Germinal center (tissue), 1 donor: Measurements from ENCODE around the gene EPHB6.

ENCODE experiments used
- DNase-seq: peaks from one replicate; pipeline ENCODE4 v3.0.0; 2012; ENCODE audit warnings: mixed read lengths, low spot score

EPHB6 gene, protein sequence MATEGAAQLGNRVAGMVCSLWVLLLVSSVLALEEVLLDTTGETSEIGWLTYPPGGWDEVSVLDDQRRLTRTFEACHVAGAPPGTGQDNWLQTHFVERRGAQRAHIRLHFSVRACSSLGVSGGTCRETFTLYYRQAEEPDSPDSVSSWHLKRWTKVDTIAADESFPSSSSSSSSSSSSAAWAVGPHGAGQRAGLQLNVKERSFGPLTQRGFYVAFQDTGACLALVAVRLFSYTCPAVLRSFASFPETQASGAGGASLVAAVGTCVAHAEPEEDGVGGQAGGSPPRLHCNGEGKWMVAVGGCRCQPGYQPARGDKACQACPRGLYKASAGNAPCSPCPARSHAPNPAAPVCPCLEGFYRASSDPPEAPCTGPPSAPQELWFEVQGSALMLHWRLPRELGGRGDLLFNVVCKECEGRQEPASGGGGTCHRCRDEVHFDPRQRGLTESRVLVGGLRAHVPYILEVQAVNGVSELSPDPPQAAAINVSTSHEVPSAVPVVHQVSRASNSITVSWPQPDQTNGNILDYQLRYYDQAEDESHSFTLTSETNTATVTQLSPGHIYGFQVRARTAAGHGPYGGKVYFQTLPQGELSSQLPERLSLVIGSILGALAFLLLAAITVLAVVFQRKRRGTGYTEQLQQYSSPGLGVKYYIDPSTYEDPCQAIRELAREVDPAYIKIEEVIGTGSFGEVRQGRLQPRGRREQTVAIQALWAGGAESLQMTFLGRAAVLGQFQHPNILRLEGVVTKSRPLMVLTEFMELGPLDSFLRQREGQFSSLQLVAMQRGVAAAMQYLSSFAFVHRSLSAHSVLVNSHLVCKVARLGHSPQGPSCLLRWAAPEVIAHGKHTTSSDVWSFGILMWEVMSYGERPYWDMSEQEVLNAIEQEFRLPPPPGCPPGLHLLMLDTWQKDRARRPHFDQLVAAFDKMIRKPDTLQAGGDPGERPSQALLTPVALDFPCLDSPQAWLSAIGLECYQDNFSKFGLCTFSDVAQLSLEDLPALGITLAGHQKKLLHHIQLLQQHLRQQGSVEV

DNA sequence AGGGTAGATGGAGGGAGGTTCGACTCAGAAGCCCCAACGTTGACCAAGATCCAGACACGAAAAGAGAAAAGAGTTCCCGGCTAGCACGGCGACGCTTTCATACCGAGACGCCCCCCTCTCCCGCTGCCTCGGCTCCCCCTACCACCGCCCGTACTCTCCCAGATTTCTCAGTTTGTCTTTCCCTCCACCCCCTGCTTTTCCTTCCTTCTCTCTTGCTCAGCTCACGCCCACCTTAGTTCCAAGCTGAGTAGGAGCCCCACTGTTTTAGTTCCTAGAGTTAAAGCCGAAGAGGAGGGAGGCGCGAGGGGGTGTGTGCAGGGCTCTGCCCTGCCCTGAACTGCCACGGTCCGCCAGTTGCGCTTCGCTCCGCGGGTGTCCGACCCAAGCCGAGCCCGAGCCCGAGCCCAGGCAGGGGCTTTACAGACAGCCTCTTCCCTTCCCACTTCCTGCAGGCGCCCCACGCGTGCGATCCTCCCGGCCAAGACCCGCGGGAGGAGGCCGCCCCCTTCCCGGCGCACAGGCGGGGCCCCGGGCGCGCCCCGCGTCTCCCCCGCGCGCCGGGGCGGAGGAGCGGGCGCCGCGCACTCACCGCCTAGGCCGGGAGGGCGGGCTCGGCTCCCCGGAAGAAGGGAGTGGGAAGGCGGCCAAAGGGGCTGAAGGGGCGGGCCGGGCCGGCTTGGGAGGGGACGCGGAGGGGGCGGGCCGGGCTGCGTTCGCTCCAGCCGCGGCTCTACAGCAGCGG lies at the start of gene EPHB6:
Gene EPHB6, plus strand, starts transcription at position 705 of the 742 bp plus-strand sequence. CDS start 8,152 bp downstream, outside the sequence.
- DNase-seq: peak; percentile 66

DNA sequence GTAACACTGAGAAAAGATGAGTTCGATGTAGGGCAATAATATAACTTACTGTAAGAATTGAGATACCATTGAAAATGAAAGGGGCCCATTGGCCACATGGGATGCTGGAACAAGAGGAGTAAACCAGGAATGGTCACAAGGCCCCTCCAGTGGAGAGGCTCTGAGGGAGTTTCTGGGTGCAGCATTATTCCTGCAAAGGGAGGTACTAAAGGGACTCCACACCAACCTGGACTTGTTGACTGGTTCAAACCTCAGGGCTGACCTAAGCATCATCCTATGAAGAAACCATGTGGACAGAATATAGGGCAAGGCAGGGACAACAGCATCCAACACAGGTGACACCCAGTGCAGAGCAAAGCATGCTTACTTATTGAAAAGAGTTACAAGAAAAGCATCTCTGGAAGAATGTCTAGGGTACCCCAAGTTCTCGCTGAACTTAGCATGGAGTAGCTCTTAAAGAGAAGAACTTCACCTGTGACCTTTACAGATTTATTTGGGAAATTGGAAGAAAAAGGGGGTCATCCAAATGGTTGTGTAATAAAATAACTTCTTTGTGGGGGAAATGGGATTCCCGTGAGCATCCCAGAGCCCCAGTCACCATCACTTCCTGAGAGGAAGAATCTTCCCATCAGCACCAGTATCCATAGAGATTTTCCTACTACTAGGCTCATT lies 49.4 kb upstream of the EPHB6 start:
- DNase-seq: no peak

DNA sequence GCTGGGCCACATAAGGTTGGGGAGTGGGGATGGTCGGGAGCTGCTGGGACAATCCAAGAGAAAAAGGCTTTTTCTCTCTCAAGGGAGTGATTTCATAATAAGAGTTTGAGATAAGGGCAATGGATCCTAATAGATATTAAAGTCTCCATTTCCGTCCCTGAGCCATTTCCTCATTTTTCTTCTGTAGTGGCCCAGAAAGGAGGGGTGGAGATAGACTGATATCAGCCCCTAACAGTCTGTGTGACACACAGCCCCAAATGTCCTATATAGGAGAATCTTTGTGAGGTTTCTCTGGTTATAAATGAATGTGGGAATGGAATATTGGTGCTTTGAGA lies 48.9 kb upstream of the EPHB6 start:
- no peak for DNase-seq

DNA sequence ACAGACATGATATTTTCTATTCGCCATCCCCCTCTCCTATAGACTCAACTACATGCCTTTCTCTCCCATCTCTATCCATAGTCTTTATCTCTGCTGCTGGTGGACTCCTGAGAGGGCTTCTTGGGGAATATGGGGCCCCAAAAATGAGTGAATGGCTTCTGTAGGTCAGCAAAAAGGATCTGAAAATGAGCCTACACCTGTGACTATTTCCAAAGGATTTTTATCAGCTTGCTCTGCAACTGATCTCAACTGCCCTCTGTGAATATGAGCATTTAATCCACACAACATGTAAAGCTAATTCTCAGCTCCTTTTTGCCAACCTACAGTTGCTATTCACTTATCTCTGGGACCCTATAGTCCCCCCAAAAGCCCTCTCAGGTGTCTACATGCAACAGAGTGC lies 47.9 kb upstream of the EPHB6 start:
- no peak for DNase-seq

DNA sequence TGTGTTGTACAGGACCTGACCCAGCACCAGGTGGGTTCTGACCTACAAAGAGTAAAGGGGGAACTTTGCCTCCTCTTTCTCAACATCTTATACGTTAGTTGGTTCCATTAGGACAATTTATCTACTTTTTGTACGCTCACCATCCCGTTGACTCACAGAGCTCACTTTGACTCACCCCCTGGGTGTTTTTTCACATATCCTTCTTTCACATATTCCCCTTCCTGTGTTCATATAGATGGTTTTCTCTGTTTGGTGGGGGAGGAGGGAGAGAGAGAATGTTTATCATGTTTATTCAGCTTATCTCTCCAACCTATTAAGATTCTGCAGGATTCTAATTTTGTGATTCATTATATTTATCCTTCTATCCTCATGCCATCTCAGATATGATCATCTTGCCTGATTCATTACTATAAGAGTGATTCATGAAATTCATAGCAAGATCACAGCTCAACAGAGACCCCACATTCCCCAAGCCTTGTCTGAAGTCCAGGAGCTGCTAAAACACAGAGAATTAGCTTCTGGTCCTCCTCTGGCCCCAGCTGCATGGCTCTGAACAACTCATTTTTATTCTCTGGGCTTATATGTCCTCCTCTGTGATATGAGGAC lies 46.9 kb upstream of the EPHB6 start:
- DNase-seq: no peak

DNA sequence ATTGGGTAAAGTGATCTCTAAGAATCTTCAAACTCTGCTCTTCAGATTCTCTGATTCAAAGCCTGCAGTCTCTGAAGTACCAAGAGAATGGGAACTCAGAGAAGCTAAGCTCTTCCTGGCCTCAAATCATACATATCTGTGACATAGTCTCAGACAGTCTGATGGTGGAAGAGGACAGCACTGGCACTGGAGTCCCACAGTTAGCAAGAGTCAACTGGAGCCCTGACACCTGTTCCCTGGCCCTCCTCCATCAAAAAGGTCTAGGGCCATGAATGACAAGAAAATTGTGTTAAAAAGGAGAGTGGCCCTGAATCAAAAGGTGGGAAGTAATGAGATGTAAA lies 46.4 kb upstream of the EPHB6 start:
- peak; percentile 20 for DNase-seq

DNA sequence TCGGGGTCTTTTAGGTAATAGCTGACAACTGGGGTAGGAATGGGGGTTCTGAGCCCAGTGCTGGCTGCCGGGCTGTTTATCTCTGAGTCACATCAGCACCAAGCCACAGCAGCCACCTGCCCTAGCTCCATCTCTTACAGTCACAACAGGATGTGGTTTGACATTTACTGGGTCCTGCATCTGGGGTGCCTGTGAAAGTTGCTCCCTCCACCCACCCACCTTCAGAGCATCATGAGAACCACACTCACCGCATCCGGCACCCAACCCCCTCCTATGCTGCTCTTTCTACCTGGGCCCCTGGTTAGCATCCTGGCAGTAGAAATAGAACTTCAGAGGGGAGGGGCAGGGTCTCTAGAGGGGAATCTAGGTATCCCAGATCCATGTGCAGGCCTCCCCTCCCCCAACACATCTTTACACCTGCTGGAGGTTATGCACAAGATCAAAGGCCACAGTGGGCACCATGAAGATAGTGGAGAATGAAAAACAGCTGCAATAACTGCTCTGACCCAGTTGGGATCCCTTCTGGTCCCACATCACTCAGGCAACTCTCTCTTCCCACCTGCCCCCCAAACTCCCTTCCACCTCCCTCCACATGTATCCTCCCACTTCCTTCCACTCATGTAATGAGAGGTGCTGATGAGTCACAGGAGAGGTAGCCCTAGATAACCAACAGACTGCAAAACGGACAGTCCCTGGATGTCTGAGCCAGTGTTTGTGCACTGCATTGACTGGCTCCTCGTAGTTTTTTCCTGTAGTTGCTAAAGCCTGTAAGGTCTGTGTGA lies 45.9 kb upstream of the EPHB6 start:
- peak; percentile 82 for DNase-seq

DNA sequence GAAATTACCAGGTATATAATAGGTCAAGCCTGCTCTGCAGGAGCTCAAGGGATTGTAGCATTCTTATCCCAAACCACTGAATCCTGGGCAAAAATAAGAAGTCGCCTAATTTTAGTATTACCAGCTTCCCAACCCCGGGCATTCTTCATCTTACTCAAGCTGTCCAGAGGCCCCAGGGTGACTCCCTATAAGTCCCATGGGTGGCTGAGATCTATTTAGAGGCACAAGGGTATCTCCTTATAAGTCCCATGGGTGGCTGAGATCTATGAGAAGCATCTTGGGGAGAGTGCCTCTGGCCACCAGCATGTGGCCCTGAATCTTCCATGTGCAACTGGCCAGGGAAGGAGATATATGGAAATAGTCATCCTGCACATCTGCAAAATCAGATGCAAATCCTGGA lies 45.2 kb upstream of the EPHB6 start:
- DNase-seq: no peak

DNA sequence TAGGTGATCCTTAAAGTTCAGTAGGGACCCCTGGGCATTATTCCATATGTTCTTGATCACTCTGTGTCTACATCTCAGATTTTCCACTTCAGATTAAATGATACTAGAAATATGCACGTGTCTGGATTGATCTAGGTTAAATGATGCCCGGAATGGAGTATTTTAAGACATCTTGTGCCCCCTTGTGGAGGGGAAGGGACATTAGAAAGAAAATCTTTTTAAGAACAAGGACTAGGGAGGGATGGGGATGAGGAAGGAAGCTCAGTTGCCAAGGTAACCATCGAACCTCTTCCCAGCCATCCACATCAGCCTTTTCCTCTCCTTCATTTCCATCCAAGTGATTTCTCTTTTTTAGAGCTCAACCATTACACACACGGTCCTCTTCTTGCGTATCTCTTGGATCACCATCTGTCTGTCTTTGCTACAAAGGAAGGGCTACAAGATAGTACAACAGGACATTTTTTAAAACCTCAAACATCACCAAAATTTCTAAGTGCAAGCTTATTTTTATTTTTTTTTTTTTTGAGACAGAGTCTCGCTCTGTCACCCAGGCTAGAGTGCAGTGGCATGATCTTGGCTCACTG lies 43.6 kb upstream of the EPHB6 start:
- peak; percentile 54 for DNase-seq

DNA sequence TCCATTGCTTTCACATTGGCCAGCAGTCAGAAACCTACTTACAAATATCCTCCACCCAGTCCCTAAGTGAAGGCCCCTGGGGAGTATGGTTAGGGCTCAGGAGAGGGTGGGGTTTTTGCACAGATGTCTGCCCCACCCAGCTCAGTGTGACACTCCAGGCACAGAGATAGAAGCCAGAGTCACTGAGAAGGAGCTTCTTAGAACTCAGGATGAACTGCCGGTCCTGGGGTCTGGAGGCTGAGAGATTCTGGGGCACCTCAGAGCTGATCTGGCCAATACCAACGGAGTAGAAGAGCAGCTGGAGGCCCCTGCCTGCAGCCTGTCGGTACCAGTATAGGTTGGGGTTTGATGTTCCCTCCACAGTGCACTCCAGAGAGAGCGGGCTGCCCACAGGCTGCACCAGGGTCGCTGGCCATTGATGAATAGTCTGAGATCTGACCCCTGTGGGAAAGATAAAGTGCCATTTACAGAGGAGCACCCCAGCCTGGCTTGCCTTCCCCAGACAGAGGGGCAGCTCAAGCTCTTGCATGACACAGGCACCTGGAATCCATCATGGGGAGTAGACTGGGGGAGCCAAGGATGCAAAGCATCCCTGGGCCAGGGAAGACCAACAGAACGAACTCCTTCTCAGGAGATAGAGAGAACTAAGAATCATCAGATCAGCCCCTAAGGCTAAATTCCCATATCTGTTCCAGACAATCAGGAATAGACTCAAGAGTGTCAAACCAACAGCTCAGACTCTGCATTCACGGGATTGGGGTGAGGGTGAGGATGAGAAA lies 42.2 kb upstream of the EPHB6 start:
- DNase-seq: no peak

DNA sequence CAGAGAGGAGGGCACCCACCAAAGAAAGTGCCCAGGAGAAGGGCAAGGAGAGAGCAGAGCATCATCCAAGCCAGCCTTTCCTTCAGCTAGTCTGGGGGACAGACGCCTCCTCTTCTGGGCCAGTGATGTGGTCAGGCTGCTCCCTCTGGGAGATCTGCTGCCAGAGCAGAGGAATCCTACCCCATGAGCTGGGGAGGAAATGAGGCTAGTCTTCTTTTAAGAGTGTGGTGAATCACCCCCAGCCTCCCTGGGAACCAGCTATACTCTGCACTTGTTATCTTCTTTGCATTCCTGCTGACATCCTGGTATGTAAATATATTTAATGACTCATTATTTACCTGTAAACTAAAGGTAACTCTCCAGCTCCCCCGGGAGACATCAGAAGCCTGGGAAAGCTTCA lies 41.6 kb upstream of the EPHB6 start:
- no peak for DNase-seq

DNA sequence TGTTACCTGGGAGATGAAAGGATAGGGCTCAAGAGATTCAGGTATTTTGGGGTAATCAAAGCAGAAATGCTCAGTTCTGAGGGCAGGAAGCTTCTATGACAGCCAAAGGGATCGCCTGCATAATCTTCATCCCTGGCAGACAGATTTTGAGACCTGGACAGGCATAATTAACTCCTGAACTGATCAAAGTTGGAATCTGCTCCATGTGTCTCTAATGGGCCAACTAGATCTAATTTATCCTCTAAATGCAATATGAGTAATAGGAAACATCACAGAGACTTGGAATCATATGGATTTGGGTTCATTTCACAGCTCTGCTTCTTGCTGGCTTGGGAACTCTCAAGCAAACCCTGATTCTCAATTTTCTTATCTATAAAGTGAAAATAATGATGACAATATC lies 41.2 kb upstream of the EPHB6 start:
- DNase-seq: no peak

DNA sequence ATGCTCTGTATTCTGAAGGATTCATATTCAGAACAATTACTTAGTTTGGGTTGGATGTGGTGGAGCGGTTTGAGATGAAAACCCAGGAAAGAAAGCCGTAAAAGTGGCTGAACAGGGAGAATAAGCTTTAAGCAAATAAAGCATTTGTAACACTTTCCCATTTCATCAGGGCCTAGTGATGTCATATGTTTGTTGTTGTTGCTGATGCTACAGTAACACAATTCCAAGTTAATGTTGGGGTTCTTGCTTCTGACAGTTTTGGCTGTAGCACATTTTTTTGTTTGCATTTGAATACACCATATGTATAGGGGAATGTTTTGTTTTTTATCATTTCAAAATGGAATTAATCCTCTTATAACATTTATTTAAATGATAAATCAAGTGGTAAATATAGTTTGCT lies 40.4 kb upstream of the EPHB6 start:
- no peak for DNase-seq

DNA sequence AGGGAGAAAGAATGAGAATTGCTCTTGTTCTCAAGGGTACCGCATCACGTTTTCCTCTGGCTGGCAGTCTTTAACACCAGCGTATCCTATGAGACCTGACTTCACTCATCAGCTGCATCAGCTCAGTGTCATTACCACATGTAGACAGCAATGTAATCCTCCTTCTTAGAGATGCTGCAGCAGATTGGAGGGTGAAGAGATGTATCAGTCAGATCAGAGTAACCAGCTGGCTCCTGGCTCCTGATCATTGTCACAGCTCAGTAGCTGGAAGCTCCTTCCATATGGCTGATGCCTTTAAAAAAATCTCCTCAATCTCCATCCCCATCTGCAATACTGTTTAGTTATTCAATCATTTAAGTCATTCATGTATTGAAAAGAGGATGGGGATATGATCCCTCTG lies 39.7 kb upstream of the EPHB6 start:
- DNase-seq: no peak

DNA sequence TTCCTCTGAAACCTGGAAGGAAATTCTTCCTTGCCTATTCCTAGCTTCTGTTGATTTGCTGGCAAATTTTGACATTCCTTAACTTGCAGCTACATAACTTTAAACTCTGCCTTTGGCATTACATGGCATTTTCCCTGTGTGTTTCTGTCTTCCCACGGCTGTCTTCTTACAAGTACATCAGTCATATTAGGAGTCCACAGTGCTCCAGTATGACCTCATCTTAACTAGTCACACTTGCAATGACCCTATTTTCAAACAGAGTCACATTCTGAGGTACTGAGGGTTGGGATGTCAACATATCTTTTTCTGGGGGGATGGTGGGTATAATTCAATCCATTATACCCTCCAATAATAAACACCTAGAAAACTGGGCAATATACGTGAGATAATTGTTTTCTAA lies 37.4 kb upstream of the EPHB6 start:
- DNase-seq: no peak

DNA sequence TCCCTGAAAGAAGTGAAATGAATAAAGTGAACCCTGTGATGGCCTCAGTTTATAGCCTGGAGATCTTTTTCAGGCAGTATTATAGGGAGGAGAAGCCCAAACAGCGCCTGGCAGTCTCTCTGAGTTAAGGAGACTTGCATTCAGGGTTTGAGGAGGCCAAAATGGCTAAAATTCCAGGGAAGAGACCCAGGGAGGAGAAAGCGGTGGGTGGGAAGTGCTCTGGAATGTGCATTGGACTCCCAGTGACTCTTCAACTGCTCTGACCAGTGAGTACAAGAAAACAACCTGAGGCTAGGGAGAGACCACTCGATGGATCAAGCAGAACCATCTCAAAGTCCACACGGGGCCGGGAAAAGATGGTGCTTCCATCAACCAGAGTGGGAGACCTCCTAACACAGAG lies 35.3 kb upstream of the EPHB6 start:
- DNase-seq: no peak

DNA sequence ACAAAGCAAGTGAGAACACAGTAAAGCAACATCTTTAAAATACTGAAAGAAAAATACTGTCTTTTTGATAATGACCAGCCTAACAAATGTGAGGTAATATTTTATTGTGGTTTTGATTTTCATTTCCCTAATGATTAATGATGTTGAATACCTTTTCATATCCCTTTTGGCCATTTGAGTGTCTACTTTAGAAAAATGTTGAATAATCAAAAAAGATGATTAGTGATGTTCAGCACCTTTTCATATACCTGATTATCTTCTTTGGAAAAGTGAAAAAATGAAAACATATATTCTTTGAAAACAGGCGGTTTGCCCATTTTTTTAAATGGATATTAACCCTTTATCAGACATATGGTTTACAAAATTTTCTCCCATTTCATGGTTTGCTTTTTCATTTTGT lies 32.2 kb upstream of the EPHB6 start:
- DNase-seq: no peak

DNA sequence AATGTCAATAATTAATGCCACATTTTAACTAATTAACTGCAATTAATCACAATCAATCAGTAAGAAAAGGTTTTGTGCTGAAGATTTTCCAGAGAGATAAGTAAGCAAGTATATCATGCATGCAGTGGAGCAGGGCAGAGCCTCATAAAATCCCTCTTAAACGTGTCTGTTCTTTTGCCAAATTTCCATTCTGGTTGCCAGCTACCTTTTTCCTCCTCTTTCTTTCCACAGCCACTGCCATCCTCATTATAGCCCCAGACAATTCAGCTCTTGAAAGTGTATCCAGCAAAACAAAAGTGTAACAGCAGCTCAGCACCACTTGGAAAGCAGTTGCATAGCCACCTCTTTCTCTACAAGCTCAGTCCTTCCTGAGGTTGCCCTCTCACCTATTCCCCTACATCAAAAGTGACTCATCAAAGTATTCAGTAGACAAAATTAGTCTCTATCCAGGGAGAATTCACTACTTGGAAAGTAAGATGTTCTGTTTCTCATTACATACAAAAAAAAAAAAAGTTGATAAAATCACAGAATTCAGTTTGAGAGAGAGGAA lies 26.9 kb upstream of the EPHB6 start:
- DNase-seq: no peak

DNA sequence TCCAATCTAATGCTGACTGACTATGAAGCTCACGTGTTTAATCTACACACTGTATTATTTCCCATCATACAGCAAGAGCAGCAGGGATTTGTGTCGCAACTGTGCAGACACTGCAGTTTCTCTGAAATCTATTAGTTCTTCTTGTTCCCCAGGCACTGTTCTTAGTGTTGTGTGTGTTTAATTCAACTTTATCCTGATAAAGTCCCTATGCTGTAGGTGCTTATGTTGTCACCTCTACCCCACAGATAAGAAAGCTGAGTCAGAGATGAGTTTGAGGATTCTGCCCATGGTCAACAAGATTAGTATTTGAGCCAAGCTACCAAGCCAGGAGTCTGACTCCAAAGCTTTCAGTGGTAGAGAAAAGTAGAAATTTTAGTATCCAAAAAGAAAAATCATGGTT lies 22.5 kb upstream of the EPHB6 start:
- DNase-seq: no peak
